GM21619 (cell line): Measurements from ENCODE around the gene RBM4B.

Source experiments
- ATAC-seq: cut with Tn5 transposase; IDR thresholded peaks from one replicate; pipeline ENCODE4 v1.9.1; 2021; ENCODE audit not compliant: unreplicated experiment

RBM4B gene

GRCh38 chr11:66616379-66617154, 61.1 kb downstream of the RBM4B start, which contains the start of gene RBM14:
Gene RBM14 (plus strand): TSS chr11:66616630. CDS start chr11:66616721, 91 bp downstream.
- peak; percentile 81 for ATAC-seq
